Astrocyte of the spinal cord (primary cell): ENCODE results near the gene GNB3.

Experiments used
- DNase-seq: peaks from one replicate; pipeline ENCODE4 v3.0.0; 2011; ENCODE audit warnings: low read depth, low spot score
- H3K4me3 ChIP-seq: 2 replicates; pipeline ENCODE4 v1.5.1; 2011; ENCODE audit warnings: low read depth, mild to moderate bottlenecking, low read length, moderate library complexity
- CTCF ChIP-seq: IDR thresholded peaks from 2 replicates; pipeline ENCODE4 v1.5.1; 2012; ENCODE audit warnings: low read depth, mild to moderate bottlenecking, low read length, inconsistent platforms
- in situ Hi-C: cut with HindIII; loops from 2 replicates; pipeline ENCODE4 v1.10.0; 2017; ENCODE audit warnings: low sequenced_read_pairs

The GNB3 gene

DNA sequence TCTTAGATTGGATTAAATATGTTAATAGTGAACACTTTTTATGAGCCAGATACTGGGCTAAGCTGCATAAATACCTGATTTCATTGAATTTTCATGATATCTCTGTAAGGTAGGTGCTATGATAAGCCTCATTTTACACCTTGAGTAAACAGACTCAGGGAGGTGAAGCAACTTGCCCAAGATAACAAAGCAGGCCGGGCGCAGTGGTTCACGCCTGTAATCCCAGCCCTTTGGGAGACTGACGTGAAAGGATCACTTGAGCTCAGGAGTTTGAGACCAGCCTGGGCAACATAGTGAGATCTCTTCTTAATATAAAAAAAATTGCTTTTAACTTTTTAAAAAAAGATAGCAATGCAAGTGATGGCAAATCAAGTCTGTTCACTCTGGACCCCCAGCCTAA is 1.4 kb downstream of the GNB3 start:
- TF ChIP-seq CTCF = no peak
- H3K4me3 ChIP-seq = no peak overlapping the region
- no peak for DNase-seq
- in situ Hi-C loops = no loop called here

DNA sequence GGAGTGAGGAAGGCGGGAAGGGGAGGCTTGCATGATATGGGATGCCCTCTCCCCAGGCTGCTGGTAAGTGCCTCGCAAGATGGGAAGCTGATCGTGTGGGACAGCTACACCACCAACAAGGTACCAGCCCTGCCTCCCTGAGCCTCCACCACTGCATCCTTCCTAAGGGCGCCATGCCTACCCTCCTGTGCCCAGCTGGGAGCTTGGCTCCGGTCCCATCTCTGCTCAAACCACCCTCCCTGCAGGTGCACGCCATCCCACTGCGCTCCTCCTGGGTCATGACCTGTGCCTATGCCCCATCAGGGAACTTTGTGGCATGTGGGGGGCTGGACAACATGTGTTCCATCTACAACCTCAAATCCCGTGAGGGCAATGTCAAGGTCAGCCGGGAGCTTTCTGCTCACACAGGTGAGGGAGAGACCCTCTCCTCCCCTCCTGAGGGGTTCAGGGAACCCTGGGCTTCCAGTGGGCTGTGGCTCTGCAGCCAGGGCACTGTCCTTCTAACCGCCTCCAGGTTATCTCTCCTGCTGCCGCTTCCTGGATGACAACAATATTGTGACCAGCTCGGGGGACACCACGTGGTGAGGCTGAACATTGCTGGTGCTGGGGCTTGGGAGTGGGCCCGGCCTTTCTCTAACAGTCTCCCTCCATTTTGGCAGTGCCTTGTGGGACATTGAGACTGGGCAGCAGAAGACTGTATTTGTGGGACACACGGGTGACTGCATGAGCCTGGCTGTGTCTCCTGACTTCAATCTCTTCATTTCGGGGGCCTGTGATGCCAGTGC is 2.6 kb downstream of the GNB3 start:
- no peak for TF ChIP-seq CTCF
- no peak overlapping the region for H3K4me3 ChIP-seq
- in situ Hi-C loops = no loop called here
- no peak for DNase-seq

GRCh38 chr12:6845395-6845794 is 4.7 kb downstream of the GNB3 start:
- no peak overlapping the region for H3K4me3 ChIP-seq
- in situ Hi-C loops = no loop called here
- DNase-seq = no peak
- TF ChIP-seq CTCF = no peak

- in situ Hi-C loops = no loop called here
- TF ChIP-seq CTCF = no peak
- DNase-seq = no peak
- no peak overlapping the region for H3K4me3 ChIP-seq
Observed at GRCh38 chr12:6846316-6846869, 5.7 kb downstream of the GNB3 start.

GRCh38 chr12:6847676-6848075 is 7.0 kb downstream of the GNB3 start:
- DNase-seq = no peak
- in situ Hi-C loops = no loop called here
- no peak overlapping the region for H3K4me3 ChIP-seq
- no peak for TF ChIP-seq CTCF

DNA sequence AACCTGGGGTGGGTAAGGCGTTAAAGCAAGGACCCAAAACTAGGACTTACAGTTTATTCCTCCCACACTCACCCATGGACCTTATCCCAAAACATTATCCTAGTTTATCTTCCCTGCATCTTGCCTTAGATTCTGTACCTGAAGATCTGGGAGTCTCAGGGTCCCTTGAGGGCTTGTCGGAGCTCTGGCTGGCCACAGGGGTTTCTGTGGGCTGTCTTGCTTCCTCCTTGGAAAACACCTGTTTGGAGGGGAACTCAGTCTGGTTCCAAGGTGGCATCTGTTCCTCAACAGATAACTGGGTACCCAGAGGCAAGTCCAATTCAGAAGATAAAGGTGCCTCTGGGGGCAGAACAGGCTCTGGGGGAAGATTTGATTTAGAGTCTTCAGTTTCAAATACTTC is 8.7 kb downstream of the GNB3 start:
- in situ Hi-C loops = no loop called here
- no peak for DNase-seq

More for the DNA sequence above, 8.7 kb downstream of the GNB3 start:
- H3K4me3 ChIP-seq = no peak overlapping the region
- TF ChIP-seq CTCF = no peak
